Measurements from ENCODE around the gene GPLD1.

GRCh38 chr6:24454452-24454851, 34.9 kb downstream of the GPLD1 start:
- no peak for TF ChIP-seq MTA3 (IDR thresholded peaks at IDR 0.05; ENCODE audit: borderline replicate concordance)
- TF ChIP-seq POLR2A (conservative IDR thresholded peaks at IDR 0.05) = no peak
- no peak for TF ChIP-seq SREBF2 (CRISPR knock-in tag; IDR thresholded peaks at IDR 0.05)
- TF ChIP-seq KDM2B (CRISPR knock-in tag; IDR thresholded peaks at IDR 0.05) = no peak
- TF ChIP-seq KLF10 (CRISPR knock-in tag; IDR thresholded peaks at IDR 0.05) = no peak
- no peak for TF ChIP-seq TEAD1 (CRISPR knock-in tag; IDR thresholded peaks at IDR 0.05)
- TF ChIP-seq ZBTB34 (CRISPR knock-in tag; IDR thresholded peaks at IDR 0.05) = no peak
- TF ChIP-seq MEF2A (IDR thresholded peaks at IDR 0.05; ENCODE audit: control insufficient read depth, low read depth, low read length) = no peak
- TF ChIP-seq POLR2AphosphoS5 (IDR thresholded peaks at IDR 0.05; ENCODE audit: control insufficient read depth, insufficient read depth, low read depth, low read length) = no peak
